IMR-90 (cell line): ENCODE results near the gene TNS3. TPM values are rescaled to one million over a fixed set of nuclear protein-coding genes. Genes with fewer than 3 reads are reported as not detected.

ENCODE experiments used
- ATAC-seq: fragments of 200-7000 bp; cut with Tn5 transposase; 2 replicates; pipeline ENCODE4 v1.9.1; 2020; ENCODE audit warnings: low read depth, mild to moderate bottlenecking, moderate library complexity
- BruUV-seq: library from RNA; stranded (reverse); fragments of 400-500 nt; replicated peaks from 2 replicates; lab custom pipeline; 2021; lab: Mats Ljungman, UMichigan
- CTCF ChIA-PET: fragments of 300-600 bp; formaldehyde crosslinking; extraction: SDS; loops from one replicate; lab custom pipeline; 2021; ENCODE audit warnings: antibody characterized with exemption; lab: Yijun Ruan, JAX
- POLR2A ChIA-PET: fragments of 300-600 bp; sonication (Branson Sonifier 250); formaldehyde crosslinking; loops from one replicate; lab custom pipeline; 2022; ENCODE audit warnings: antibody characterized with exemption; ENCODE audit not compliant: unreplicated experiment; lab: Charles Lee
- DNase-seq: peaks from one replicate; pipeline ENCODE4 v3.0.0; 2013
- H2AFZ ChIP-seq: replicated peaks from 2 replicates; pipeline ENCODE3; 2013; ENCODE audit warnings: low read length, mild to moderate bottlenecking; ENCODE audit not compliant: poor library complexity
- H2AK5ac ChIP-seq: 2 replicates; pipeline ENCODE4 v1.6.1; 2013; ENCODE audit warnings: low read depth, low read length, inconsistent platforms
- H2AK9ac ChIP-seq: replicated peaks from 2 replicates; pipeline ENCODE3; 2013; ENCODE audit warnings: mild to moderate bottlenecking, low read depth, low read length, moderate library complexity; ENCODE audit not compliant: poor library complexity
- H2BK120ac ChIP-seq: 2 replicates; pipeline ENCODE4 v1.6.1; 2013; ENCODE audit warnings: low read depth, low read length, inconsistent platforms
- H2BK15ac ChIP-seq: 3 replicates; pipeline ENCODE4 v1.6.1; 2013; ENCODE audit warnings: low read depth, low read length, inconsistent platforms
- H2BK20ac ChIP-seq: 2 replicates; pipeline ENCODE4 v1.6.1; 2013; ENCODE audit warnings: low read depth, mild to moderate bottlenecking, inconsistent platforms, low read length, moderate library complexity
- H2BK5ac ChIP-seq: 2 replicates; pipeline ENCODE4 v1.6.1; 2013; ENCODE audit warnings: mild to moderate bottlenecking, low read depth, low read length, inconsistent platforms; ENCODE audit not compliant: poor library complexity, severe bottlenecking
- H3K14ac ChIP-seq: replicated peaks from 2 replicates; pipeline ENCODE4 v1.6.1; 2013; ENCODE audit warnings: low read depth, low read length, inconsistent platforms
- H3K18ac ChIP-seq: 2 replicates; pipeline ENCODE4 v1.6.1; 2013; ENCODE audit warnings: low read depth, low read length, control low read depth
- H3K23ac ChIP-seq: 2 replicates; pipeline ENCODE4 v1.6.1; 2013; ENCODE audit warnings: low read depth, low read length, inconsistent platforms
- H3K27ac ChIP-seq: 2 replicates; pipeline ENCODE4 v1.5.1; 2013; ENCODE audit warnings: mild to moderate bottlenecking, control low read depth, low read length; ENCODE audit not compliant: insufficient read depth
- H3K27me3 ChIP-seq: 2 replicates; pipeline ENCODE4 v1.6.1; 2013; ENCODE audit warnings: low read length; ENCODE audit not compliant: control insufficient read depth, insufficient read depth
- H3K36me3 ChIP-seq: 2 replicates; pipeline ENCODE4 v1.6.1; 2013; ENCODE audit warnings: low read length, mixed read lengths; ENCODE audit not compliant: control insufficient read depth, insufficient read depth
- H3K4ac ChIP-seq: 2 replicates; pipeline ENCODE4 v1.6.1; 2013; ENCODE audit warnings: low read depth, low read length, inconsistent platforms
- H3K4me1 ChIP-seq: 2 replicates; pipeline ENCODE4 v1.6.1; 2013; ENCODE audit warnings: low read length, mixed read lengths; ENCODE audit not compliant: control insufficient read depth, insufficient read depth
- H3K4me2 ChIP-seq: 2 replicates; pipeline ENCODE4 v1.6.1; 2013; ENCODE audit warnings: low read depth, mild to moderate bottlenecking, control low read depth, low read length, moderate library complexity
- H3K4me3 ChIP-seq: 2 replicates; pipeline ENCODE4 v1.5.1; 2013; ENCODE audit warnings: low read depth, mild to moderate bottlenecking, control low read depth, low read length, moderate library complexity; ENCODE audit not compliant: insufficient read depth
- H3K56ac ChIP-seq: 2 replicates; pipeline ENCODE4 v1.6.1; 2013; ENCODE audit warnings: low read length, inconsistent platforms; ENCODE audit not compliant: insufficient read depth; ENCODE audit errors: extremely low read depth
- H3K79me1 ChIP-seq, 2 experiments: 2 replicates each; pipeline ENCODE4 v1.6.1; 2013; ENCODE audit warnings: low read length in 2 of 2, inconsistent platforms in 1 of 2, low read depth in 1 of 2
- H3K9ac ChIP-seq: 2 replicates; pipeline ENCODE4 v1.6.1; 2013; ENCODE audit warnings: low read depth, low read length, control low read depth
- H3K9me1 ChIP-seq: 2 replicates; pipeline ENCODE4 v1.6.1; 2013; ENCODE audit warnings: low read length, inconsistent platforms; ENCODE audit not compliant: insufficient read depth
- H3K9me3 ChIP-seq: 2 replicates; pipeline ENCODE4 v1.6.1; 2013; ENCODE audit warnings: low read length; ENCODE audit not compliant: control insufficient read depth, insufficient read depth
- H4K20me1 ChIP-seq: 2 replicates; pipeline ENCODE4 v1.6.1; 2013; ENCODE audit warnings: low read length, inconsistent platforms; ENCODE audit not compliant: insufficient read depth
- H4K5ac ChIP-seq: 2 replicates; pipeline ENCODE4 v1.6.1; 2013; ENCODE audit warnings: mild to moderate bottlenecking, low read depth, low read length, control low read depth
- H4K8ac ChIP-seq, 2 experiments: 2 replicates each; pipeline ENCODE4 v1.6.1; 2013; ENCODE audit warnings: low read depth in 2 of 2, low read length in 2 of 2, control low read depth in 1 of 2, inconsistent platforms in 1 of 2
- H4K91ac ChIP-seq: 2 replicates; pipeline ENCODE4 v1.6.1; 2013; ENCODE audit warnings: low read depth, low read length, inconsistent platforms; ENCODE audit not compliant: insufficient read depth
- RAD21 ChIP-seq: IDR thresholded peaks from 2 replicates; pipeline ENCODE4 v1.6.1; 2012; ENCODE audit warnings: low read length, improper control_type of control experiment
- WGBS, 2 experiments: methylation state at CpG; one replicate each; pipeline versions ENCODE4 v1.1.5 to v1.1.7; 2013; ENCODE audit warnings: missing lambda C conversion rate in 2 of 2; ENCODE audit not compliant: insufficient read length in 1 of 2; ENCODE audit errors: extremely low coverage in 2 of 2; 5-methylcytosine and 5-hydroxymethylcytosine counted together
- dilution Hi-C: fragments of 300-500 bp; cut with HindIII; formaldehyde crosslinking; loops from one replicate; pipeline ENCODE4 v1.14.3; 2018; ENCODE audit warnings: low sequenced_read_pairs; ENCODE audit not compliant: unreplicated experiment
- in situ Hi-C: fragments of 300-500 bp; cut with MboI; formaldehyde crosslinking; loops from 3 replicates; pipeline ENCODE4 v1.14.3; 2019; ENCODE audit warnings: low sequenced_read_pairs, inconsistent platforms, mixed read lengths
- intact Hi-C: fragments of 100-400 bp; cut with micrococcal nuclease; formaldehyde crosslinking; loops from 2 replicates; pipeline ENCODE4 v1.10.0; 2022
- polyA plus RNA-seq, 3 experiments: library from polyadenylated mRNA; depleted of rRNA; stranded (reverse); fragments of >200 nt; gene quantifications; 2 replicates each; pipeline ENCODE4 v1.2.3, GENCODE V29; 2012; ENCODE audit warnings: low replicate concordance in 1 of 3
- total RNA-seq: library from RNA; depleted of rRNA; stranded (reverse); fragments of >200 nt; gene quantifications from 2 replicates; pipeline ENCODE4 v1.2.3, GENCODE V29; 2012
- TF ChIP-seq, protein P1 (sequence below): conservative IDR thresholded peaks from 2 replicates; pipeline ENCODE4 v1.5.1; 2012; ENCODE audit warnings: mild to moderate bottlenecking, low read depth, low read length, improper control_type of control experiment

The TNS3 gene
- total and polyA plus RNA-seq, 2 of the 4 experiments (the other 2 are of a cell fraction): 64.3 to 79.2 TPM

DNA sequence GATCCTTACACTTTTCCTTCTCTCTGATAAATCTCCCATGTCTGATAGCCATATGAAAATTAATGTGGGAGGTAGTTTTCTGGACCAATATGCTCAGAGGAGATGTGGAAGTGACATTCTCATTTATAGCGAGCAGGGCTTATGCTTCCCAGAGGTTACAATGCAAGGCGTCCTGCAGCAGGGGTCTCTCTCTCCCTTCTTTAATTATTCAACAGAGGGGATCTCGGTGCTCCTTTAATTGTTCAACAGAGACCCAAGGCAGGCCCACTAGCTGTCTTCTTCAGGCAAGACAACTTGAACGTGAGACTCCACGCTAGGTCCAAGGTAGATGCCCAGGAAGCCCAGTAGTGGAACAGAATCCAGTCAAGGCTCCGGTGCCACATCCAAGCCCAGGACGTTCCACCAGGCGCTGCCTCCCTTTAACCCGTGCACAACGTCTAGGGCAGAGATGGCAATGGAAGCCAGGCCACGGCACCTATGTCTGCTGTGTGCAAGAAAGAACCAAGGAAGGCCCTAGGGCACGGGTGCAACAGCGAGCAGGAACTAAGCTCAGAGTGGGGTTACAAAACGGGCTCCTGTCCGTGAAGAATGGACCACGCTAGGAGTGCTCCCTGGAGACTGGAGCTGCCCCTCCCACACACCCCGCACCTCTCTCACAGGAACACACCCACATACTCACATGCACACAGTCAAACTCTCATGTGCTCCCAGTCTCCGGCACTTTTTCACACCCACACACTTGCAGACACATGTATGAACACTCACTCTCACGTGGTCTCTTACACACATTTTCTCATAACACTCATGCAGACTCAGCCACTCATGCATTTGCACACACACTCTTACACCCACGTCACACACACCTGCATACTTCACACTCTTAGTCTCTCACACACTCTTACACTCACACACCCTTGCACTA lies 230.4 kb downstream of the TNS3 start (continued):
- no peak for TF ChIP-seq RAD21

DNA sequence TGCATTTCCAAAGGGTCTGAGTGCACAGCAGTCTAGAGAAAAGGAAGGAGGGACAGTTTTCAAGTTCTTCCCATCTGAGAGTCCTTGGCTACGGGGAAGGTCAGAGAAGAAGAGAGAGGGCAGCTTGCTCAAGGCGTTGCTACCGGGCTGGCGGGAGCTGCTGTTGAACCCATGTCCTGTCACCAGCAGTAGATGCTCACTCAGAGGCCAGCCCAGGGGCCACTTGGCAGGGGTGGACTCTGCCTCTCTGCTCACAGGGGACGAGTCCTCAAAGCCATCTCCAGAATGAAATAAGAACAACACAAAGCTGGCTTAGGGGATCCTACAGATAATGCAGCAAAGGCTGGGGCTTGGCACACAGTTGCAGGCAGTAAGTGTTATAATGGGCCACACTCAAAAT lies 231.5 kb downstream of the TNS3 start:
- H3K27ac ChIP-seq: no peak overlapping the region
- ChIA-PET CTCF (no interaction called here), POLR2A (no interaction called here)
- dilution Hi-C loops (no loop called here), in situ Hi-C loops (no loop called here), intact Hi-C loops (no loop called here)
- DNase-seq (no peak), ATAC-seq (no peak)
- WGBS, 2 experiments: 40% methylated on average over 2 of the region's 5 CpGs; no CpG with 5 or more reads in 1 of the 2 experiments
- BruUV-seq: no TSS peak
- H3K36me3 ChIP-seq: peaks cover 31% of the 10 kb centered on the region
- no peak overlapping the region for H2AK9ac ChIP-seq
- H3K4ac ChIP-seq: no peak overlapping the region
- peak overlapping the region; percentile 64; the same call in 1 of the 2 replicates for H3K23ac ChIP-seq
- peaks cover 86% of the 10 kb centered on the region for H4K20me1 ChIP-seq
- H4K5ac ChIP-seq: no peak overlapping the region
- H3K27me3 ChIP-seq: no peaks in the 10 kb centered on the region
- no peak overlapping the region for H2BK120ac ChIP-seq
- no peak overlapping the region for H3K9ac ChIP-seq
- H3K18ac ChIP-seq: no peak overlapping the region
- no peak overlapping the region for H3K4me2 ChIP-seq
- H2BK20ac ChIP-seq: no peak overlapping the region
- H3K56ac ChIP-seq: no peak overlapping the region
- H3K4me3 ChIP-seq: no peak overlapping the region
- H2BK5ac ChIP-seq: no peak overlapping the region
- TF ChIP-seq, protein P1, sequence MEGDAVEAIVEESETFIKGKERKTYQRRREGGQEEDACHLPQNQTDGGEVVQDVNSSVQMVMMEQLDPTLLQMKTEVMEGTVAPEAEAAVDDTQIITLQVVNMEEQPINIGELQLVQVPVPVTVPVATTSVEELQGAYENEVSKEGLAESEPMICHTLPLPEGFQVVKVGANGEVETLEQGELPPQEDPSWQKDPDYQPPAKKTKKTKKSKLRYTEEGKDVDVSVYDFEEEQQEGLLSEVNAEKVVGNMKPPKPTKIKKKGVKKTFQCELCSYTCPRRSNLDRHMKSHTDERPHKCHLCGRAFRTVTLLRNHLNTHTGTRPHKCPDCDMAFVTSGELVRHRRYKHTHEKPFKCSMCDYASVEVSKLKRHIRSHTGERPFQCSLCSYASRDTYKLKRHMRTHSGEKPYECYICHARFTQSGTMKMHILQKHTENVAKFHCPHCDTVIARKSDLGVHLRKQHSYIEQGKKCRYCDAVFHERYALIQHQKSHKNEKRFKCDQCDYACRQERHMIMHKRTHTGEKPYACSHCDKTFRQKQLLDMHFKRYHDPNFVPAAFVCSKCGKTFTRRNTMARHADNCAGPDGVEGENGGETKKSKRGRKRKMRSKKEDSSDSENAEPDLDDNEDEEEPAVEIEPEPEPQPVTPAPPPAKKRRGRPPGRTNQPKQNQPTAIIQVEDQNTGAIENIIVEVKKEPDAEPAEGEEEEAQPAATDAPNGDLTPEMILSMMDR: no peak
- peaks cover 45% of the 10 kb centered on the region for H3K9me1 ChIP-seq
- no peak overlapping the region for H2AFZ ChIP-seq
- no peak overlapping the region for H3K14ac ChIP-seq
- no peak overlapping the region for H4K91ac ChIP-seq
- peaks cover 44 to 98% of the 10 kb centered on the region in 2 experiments for H3K79me1 ChIP-seq
- no peak overlapping the region for H2AK5ac ChIP-seq
- no peaks in the 10 kb centered on the region for H3K9me3 ChIP-seq
- no peak overlapping the region for H4K8ac ChIP-seq
- no peak overlapping the region for H2BK15ac ChIP-seq
- no peaks in the 10 kb centered on the region for H3K4me1 ChIP-seq
